ENCODE data around the gene PALLD. TPM values are rescaled to one million over a fixed set of nuclear protein-coding genes. Genes with fewer than 3 reads are reported as not detected.

PALLD gene
- total RNA-seq, 6 experiments from 2014 or later: 7.7 to 81.6 (median 24.8) TPM

DNA sequence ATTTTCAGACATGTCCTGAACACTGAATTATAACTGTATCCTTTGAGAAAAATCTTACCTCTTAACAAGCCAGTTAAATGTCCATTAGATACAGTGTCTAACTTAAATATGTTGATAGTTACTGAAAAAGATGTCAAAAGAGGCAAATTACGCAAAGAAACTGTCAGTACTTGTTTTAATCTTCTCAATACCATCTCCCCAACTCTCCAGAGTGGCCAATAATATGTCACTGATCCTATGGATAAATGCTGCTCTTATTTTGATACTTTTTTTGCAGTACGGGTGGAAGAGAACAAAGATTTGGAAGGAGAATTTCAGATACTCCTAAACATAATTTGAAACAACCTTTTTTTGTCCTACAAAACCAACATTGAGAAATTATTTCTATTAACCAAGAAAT is 320.5 kb downstream of the PALLD start:
- DNase-seq: no peak
- H3K4me3 ChIP-seq: no peak overlapping the region
- no peaks in the 10 kb centered on the region for H3K9me3 ChIP-seq
- TF ChIP-seq, protein P1, sequence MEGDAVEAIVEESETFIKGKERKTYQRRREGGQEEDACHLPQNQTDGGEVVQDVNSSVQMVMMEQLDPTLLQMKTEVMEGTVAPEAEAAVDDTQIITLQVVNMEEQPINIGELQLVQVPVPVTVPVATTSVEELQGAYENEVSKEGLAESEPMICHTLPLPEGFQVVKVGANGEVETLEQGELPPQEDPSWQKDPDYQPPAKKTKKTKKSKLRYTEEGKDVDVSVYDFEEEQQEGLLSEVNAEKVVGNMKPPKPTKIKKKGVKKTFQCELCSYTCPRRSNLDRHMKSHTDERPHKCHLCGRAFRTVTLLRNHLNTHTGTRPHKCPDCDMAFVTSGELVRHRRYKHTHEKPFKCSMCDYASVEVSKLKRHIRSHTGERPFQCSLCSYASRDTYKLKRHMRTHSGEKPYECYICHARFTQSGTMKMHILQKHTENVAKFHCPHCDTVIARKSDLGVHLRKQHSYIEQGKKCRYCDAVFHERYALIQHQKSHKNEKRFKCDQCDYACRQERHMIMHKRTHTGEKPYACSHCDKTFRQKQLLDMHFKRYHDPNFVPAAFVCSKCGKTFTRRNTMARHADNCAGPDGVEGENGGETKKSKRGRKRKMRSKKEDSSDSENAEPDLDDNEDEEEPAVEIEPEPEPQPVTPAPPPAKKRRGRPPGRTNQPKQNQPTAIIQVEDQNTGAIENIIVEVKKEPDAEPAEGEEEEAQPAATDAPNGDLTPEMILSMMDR (IDR thresholded peaks at IDR 0.05): no peak
- no peak for TF ChIP-seq POLR2A (IDR thresholded peaks at IDR 0.05)
- no peak for ATAC-seq
- H3K27ac ChIP-seq: no peak overlapping the region
- H3K27me3 ChIP-seq: no peaks in the 10 kb centered on the region
- WGBS (ENCODE audit: insufficient coverage, low coverage, low lambda C conversion rate, missing lambda C conversion rate): 49% methylated on average over 2 of the region's 2 CpGs
- intact Hi-C loops (cut with DNase I): no loop called here
- H3K36me3 ChIP-seq: no peaks in the 10 kb centered on the region
- H3K4me1 ChIP-seq: peaks cover 0 to 6% (median 0%) of the 10 kb centered on the region in 4 donors

DNA sequence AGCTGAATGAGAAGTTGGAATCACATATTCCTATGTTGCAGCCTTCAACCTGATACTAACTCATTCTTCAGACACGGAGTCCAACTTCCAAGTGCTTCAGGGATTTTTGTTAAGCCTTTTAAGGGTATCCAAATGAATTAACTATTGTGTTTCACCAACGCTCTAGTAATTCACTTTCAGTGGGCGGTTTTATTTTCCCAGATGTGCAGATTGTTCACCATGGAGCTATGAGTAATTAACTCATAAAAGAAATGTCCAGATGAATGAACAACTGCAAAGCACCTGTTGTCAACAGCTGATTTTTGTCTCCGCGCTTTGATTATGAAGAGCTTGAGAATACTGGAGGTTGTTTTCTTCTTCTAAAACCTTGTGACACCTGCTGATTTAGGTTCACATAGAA is 325.6 kb downstream of the PALLD start:
- H3K27me3 ChIP-seq: no peaks in the 10 kb centered on the region
- WGBS (ENCODE audit: insufficient coverage, low coverage, low lambda C conversion rate, missing lambda C conversion rate): 88% methylated on average over 5 of the region's 5 CpGs
- no peak for TF ChIP-seq POLR2A (IDR thresholded peaks at IDR 0.05)
- TF ChIP-seq, protein P1 (IDR thresholded peaks at IDR 0.05): no peak
- no peak overlapping the region for H3K4me3 ChIP-seq
- H3K36me3 ChIP-seq: no peaks in the 10 kb centered on the region
- intact Hi-C loops (cut with DNase I): no loop called here
- ATAC-seq (no peak), DNase-seq (no peak)
- no peaks in the 10 kb centered on the region for H3K4me1 ChIP-seq
- no peaks in the 10 kb centered on the region for H3K9me3 ChIP-seq
- no peak overlapping the region for H3K27ac ChIP-seq

DNA sequence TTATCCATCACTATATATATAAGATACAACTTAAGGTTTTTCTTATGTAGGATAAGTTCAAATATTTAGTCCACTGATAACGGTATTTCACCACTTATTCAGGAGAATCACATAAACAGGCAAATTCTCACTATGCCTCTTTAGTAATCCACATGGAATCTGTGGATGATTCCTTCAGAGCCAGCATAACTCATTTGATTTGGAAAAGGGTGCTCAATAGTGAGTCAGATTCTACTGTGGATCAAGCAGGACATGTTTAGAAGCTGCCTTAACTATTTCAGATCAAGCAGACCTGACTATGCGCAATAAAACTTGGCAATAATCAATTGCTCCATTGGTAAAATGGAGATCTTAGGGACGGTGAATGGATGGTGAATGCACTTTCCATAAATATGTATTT is 329.1 kb downstream of the PALLD start:
- Histone ChIP-seq H3K4me3 (no peak overlapping the region), H3K4me1 (no peaks in the 10 kb centered on the region), H3K27me3 (no peaks in the 10 kb centered on the region), H3K9me3 (no peaks in the 10 kb centered on the region), H3K27ac (no peak overlapping the region), H3K36me3 (no peaks in the 10 kb centered on the region)
- TF ChIP-seq, protein P1 (IDR thresholded peaks at IDR 0.05): no peak
- no peak for TF ChIP-seq POLR2A (IDR thresholded peaks at IDR 0.05)
- DNase-seq (no peak), ATAC-seq (no peak)
- 100% methylated on average over 3 of the region's 3 CpGs for WGBS (ENCODE audit: insufficient coverage, low coverage, low lambda C conversion rate, missing lambda C conversion rate)
- intact Hi-C loops (cut with DNase I): no loop called here

DNA sequence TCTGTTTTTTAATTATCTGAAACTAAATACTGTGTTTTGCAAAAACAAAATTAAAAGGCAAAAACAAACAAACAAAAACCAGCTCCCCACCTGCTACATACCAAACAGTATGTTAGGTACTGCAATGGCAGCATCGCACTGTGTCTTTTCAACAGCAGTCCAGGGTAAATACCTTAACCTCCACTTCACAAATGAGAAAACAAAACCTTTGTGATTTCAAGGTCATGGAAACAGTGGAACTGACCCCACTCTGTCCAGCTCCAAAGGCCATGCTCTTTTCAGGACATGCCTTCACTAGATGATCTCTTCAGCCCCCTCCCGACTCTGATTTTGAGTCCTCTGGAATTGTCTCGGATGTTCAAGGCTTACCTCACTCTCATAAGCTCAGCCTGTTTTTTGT is 329.8 kb downstream of the PALLD start:
- H3K9me3 ChIP-seq: no peaks in the 10 kb centered on the region
- H3K27ac ChIP-seq: no peak overlapping the region
- peaks cover 0 to 4% (median 0%) of the 10 kb centered on the region in 4 donors for H3K4me1 ChIP-seq
- no peaks in the 10 kb centered on the region for H3K36me3 ChIP-seq
- H3K4me3 ChIP-seq: no peak overlapping the region
- no peaks in the 10 kb centered on the region for H3K27me3 ChIP-seq
- 67% methylated on average over 3 of the region's 3 CpGs for WGBS (ENCODE audit: insufficient coverage, low coverage, low lambda C conversion rate, missing lambda C conversion rate)
- intact Hi-C loops (cut with DNase I): no loop called here
- ATAC-seq (no peak), DNase-seq (no peak)
- TF ChIP-seq, protein P1 (IDR thresholded peaks at IDR 0.05): no peak
- no peak for TF ChIP-seq POLR2A (IDR thresholded peaks at IDR 0.05)

Measured in right lobe of liver (tissue), 6 donors.